Adipose tissue (tissue), 3 donors: Measurements from ENCODE around the gene GSDME. TPM values are rescaled to one million over a fixed set of nuclear protein-coding genes. Genes with fewer than 3 reads are reported as not detected.

Experiments
- H3K27ac ChIP-seq: one replicate; pipeline ENCODE4 v1.5.1; 2013; ENCODE audit warnings: low read depth, low read length
- WGBS, 3 donors: extraction: QIAGEN DNeasy Blood & Tissue Kit; methylation state at CpG; one replicate each; pipeline ENCODE4 v1.1.7; 2013; 5-methylcytosine and 5-hydroxymethylcytosine counted together
- polyA plus RNA-seq, 3 donors: library from polyadenylated mRNA; stranded (reverse); fragments of 200-250 nt; gene quantifications; one replicate each; pipeline ENCODE4 v1.2.3, GENCODE V29; 2013
- donor health status: healthy with polysubstance abuse.
- donor health status: Bipolar disorder and iron deficiency.
- donor health status: healthy.

The GSDME gene
- polyA plus RNA-seq, 3 donors = 0.85 to 22.3 (median 5.0) TPM

DNA sequence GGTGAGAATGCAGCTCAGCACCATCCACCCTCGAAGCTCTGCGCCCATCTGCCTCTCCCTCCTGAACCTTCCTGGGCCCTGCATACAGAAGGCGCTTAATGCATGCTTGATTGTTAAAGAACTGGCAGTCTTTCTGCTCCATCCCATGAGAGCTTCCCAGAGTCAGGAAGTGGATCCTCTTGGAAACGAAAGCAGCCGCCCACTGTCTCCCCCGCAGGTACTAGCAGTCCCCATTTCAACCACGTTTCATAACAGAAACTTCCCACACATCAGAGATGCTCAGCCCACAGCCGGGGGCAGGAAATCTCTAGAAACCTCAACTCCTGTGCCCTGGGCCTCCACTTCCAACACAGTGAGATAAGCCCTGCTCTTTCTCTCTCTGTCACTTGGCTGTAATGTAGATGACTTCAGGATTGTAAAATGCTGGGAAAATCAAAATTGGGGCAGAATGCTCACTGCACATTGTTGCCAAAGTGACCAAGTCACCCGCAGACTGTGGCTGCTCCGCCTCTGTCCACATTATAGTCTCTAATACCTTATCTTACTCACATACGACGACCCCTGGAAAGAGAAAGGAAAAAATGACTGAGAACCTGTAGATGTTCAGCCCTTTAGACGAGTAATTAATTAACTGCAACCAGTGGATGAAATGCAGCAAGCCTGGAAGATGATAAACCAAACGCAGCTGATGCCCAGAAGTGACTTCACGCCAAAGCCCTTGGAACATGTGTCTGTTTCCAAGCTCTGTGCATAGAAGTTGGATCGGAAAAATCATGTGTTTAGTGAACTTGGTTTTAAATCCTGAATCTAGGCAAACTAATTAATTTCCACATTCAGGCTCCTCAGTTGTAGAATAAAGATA is 28.5 kb downstream of the GSDME start:
- 37 to 70% (median 41%) methylated on average over 16 of the region's 16 CpGs for WGBS, 3 donors
- no peak overlapping the region for H3K27ac ChIP-seq

DNA sequence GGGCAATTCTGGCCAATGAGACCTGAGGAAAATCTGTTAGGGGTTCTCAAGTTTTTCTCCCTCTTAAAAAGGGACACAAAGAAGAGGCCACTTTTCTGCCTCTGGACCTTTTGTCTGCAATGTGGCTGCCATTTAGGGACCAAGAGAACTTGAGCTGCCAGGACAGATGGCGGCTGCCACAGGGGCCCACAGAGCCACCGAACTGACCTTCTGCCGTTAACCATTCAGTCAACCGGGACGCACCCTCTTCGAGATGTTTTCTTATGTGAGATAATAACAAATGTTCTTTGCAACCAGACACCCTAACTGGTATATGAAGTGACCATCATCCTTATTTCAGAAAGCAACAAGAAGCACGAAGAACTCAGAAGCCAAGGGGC is 29.2 kb downstream of the GSDME start:
- no peak overlapping the region for H3K27ac ChIP-seq
- 91 to 95% (median 92%) methylated on average over 7 of the region's 7 CpGs for WGBS, 3 donors

GRCh38 chr7:24727154-24728120 is 29.8 kb downstream of the GSDME start:
- H3K27ac ChIP-seq = no peak overlapping the region
- WGBS, 3 donors = 69 to 75% (median 71%) methylated on average over 13 of the region's 13 CpGs

- 76 to 83% (median 78%) methylated on average over 14 of the region's 14 CpGs for WGBS, 3 donors
- no peak overlapping the region for H3K27ac ChIP-seq
Observed at GRCh38 chr7:24725554-24726241, 31.6 kb downstream of the GSDME start.

- WGBS, 3 donors = 93 to 96% (median 94%) methylated on average over 13 of the region's 13 CpGs
- no peak overlapping the region for H3K27ac ChIP-seq
Observed at GRCh38 chr7:24724451-24725190, 32.6 kb downstream of the GSDME start.

GRCh38 chr7:24723178-24723530 is 34.1 kb downstream of the GSDME start:
- H3K27ac ChIP-seq = no peak overlapping the region

GRCh38 chr7:24722386-24723177 is 34.7 kb downstream of the GSDME start:
- H3K27ac ChIP-seq = no peak overlapping the region
- WGBS, 3 donors = 72 to 88% (median 85%) methylated on average over 19 of the region's 19 CpGs

More at GRCh38 chr7:24723178-24723530, 34.1 kb downstream of the GSDME start:
- WGBS, 3 donors = 58 to 82% (median 81%) methylated on average over 5 of the region's 5 CpGs

DNA sequence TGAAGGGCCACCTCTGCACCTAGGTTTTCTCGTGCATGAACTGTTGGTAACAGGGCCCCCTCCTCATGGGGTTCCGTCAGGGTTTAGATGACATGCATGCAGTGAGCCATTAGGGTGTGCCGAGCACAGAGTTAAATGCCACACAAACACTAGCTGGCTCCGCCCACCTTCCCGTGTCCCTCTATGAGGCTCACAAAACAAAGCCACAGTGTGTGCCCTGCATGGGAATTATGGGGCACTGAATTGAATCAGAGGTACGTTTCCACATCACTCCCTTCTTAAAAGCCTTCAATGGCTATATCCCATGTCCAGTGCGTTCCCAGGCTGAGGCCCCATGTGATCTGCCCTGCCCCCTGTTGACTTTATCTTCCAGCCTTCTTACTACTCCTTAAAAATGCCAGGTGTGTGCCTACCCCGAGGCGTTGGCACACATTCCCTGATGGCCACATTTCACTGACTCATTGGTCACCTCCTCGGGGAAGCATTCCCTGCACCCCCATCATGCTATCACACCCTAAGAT is 35.7 kb downstream of the GSDME start:
- H3K27ac ChIP-seq = no peak overlapping the region
- 60 to 82% (median 79%) methylated on average over 10 of the region's 10 CpGs for WGBS, 3 donors

- no peak overlapping the region for H3K27ac ChIP-seq
- 92 to 93% (median 92%) methylated on average over 3 of the region's 3 CpGs for WGBS, 3 donors
Observed at GRCh38 chr7:24720283-24720682, 37.0 kb downstream of the GSDME start.

GRCh38 chr7:24718977-24719491 is 38.2 kb downstream of the GSDME start:
- 73 to 75% (median 74%) methylated on average over 13 of the region's 13 CpGs for WGBS, 3 donors
- no peak overlapping the region for H3K27ac ChIP-seq

DNA sequence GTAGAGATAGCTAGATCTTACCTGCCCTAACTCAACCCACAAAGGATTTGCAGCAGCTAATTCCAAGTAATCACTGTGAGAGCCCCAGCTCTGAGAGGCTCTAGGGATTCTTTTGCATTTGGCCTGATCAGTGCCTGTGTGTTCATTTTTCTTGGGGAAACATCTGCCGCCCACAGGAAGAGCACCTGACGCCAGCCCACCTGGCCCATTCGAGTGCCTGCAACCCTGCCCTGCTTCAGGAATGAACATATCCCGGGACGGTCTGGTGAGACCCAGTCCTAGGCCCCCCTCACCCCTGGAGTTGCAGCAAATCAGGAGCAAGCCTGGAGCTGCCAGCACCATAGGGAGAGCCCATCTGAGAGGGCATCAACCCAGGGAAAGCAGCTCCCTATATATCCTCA is 38.8 kb downstream of the GSDME start:
- 74 to 94% (median 83%) methylated on average over 5 of the region's 5 CpGs for WGBS, 3 donors
- no peak overlapping the region for H3K27ac ChIP-seq

DNA sequence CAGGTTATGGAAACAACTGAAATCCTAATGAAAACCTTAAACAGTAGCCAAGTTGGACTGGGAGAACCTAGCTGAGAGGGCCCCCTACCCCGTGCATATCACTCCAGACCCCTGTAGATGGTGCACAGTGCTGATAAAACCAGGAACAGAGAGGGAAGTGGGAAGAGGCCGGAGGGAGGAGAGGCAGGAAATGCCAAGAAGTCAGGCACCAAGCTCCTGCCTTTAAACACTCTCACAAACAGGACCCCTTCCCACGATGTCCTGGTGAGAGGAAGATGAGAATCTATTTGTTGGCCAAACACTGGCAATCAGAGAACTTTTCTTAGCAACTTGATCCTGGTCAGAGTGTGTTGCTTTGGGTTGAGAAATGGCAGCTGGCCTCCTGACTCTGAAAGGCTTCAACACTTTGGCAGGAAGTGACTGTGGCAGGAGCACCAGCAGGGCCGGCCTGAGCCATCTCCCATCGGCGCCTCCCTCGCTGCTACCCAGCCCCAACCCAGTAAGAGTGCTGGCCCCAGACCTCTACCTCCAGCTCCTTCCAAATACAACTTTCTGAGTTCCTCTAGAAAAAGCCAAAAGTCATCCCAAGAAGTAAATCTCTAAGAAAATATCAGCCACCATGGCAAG is 39.5 kb downstream of the GSDME start:
- no peak overlapping the region for H3K27ac ChIP-seq
- 63 to 72% (median 64%) methylated on average over 7 of the region's 7 CpGs for WGBS, 3 donors

- WGBS, 3 donors = 84% methylated on average over 14 of the region's 14 CpGs
- no peak overlapping the region for H3K27ac ChIP-seq
Observed at GRCh38 chr7:24717247-24717622, 40.0 kb downstream of the GSDME start.

GRCh38 chr7:24716480-24717246 is 40.6 kb downstream of the GSDME start:
- 92 to 93% (median 93%) methylated on average over 9 of the region's 9 CpGs for WGBS, 3 donors

GRCh38 chr7:24715661-24716479 is 41.4 kb downstream of the GSDME start:
- WGBS, 3 donors = 48 to 64% (median 60%) methylated on average over 16 of the region's 16 CpGs
- H3K27ac ChIP-seq = no peak overlapping the region

More at GRCh38 chr7:24716480-24717246, 40.6 kb downstream of the GSDME start:
- no peak overlapping the region for H3K27ac ChIP-seq
